ENCODE results near the gene CAMK2N1. TPM values are rescaled to one million over a fixed set of nuclear protein-coding genes. Genes with fewer than 3 reads are reported as not detected.
A peak's percentile ranks its signal among the peaks of the same experiment; 100 is the strongest.

CAMK2N1 gene
- total and polyA plus RNA-seq, 2 experiments from 2014 or later = 38.5 to 45.5 TPM

- Histone ChIP-seq H3K27me3 (no peaks in the 10 kb centered on the region), H3K9me3 (ENCODE audit: low read depth) (no peaks in the 10 kb centered on the region), H4K20me1 (ENCODE audit: insufficient read depth, poor library complexity, severe bottlenecking) (no peaks in the 10 kb centered on the region), H3K9me2 (replicated peaks; ENCODE audit: insufficient read depth) (no peaks in the 10 kb centered on the region), H2AFZ (no peak overlapping the region), H3K36me3 (replicated peaks; ENCODE audit: insufficient read depth, low read depth) (no peaks in the 10 kb centered on the region), H3K4me1 (ENCODE audit: insufficient read depth) (peaks cover 38% of the 10 kb centered on the region), H3K27ac (no peak overlapping the region), H3K4me2 (peak overlapping the region; percentile 67), H3K4me3 (no peak overlapping the region), H3K79me2 (peaks cover 7% of the 10 kb centered on the region)
- WGBS (ENCODE audit: low lambda C conversion rate, missing lambda C conversion rate) = 32% methylated on average over 26 of the region's 28 CpGs
- TF ChIP-seq EZH2 (IDR thresholded peaks at IDR 0.05; ENCODE audit: borderline replicate concordance) (no peak), CTCF (IDR thresholded peaks at IDR 0.05; ENCODE audit: poor library complexity) (no peak), EZH2phosphoT487 (IDR thresholded peaks at IDR 0.05; ENCODE audit: low read depth, severe bottlenecking, unreplicated experiment) (no peak)
- DNase-seq (ENCODE audit: low spot score) = peak; percentile 88
Observed at GRCh38 chr1:20472860-20473711, 12.9 kb downstream of the CAMK2N1 start.

GRCh38 chr1:20472121-20472520 lies 13.9 kb downstream of the CAMK2N1 start:
- no peaks in the 10 kb centered on the region for H3K36me3 ChIP-seq (replicated peaks; ENCODE audit: insufficient read depth, low read depth)
- 92% methylated on average over 4 of the region's 4 CpGs for WGBS (ENCODE audit: low lambda C conversion rate, missing lambda C conversion rate)
- H3K27ac ChIP-seq = no peak overlapping the region
- peaks cover 28% of the 10 kb centered on the region for H3K4me1 ChIP-seq (ENCODE audit: insufficient read depth)
- no peak overlapping the region for H2AFZ ChIP-seq
- no peak overlapping the region for H3K4me3 ChIP-seq
- DNase-seq (ENCODE audit: low spot score) = no peak
- no peaks in the 10 kb centered on the region for H4K20me1 ChIP-seq (ENCODE audit: insufficient read depth, poor library complexity, severe bottlenecking)
- H3K27me3 ChIP-seq = no peaks in the 10 kb centered on the region
- H3K79me2 ChIP-seq = peaks cover 4% of the 10 kb centered on the region
- H3K9me3 ChIP-seq (ENCODE audit: low read depth) = no peaks in the 10 kb centered on the region
- H3K4me2 ChIP-seq = no peak overlapping the region
- H3K9me2 ChIP-seq (replicated peaks; ENCODE audit: insufficient read depth) = no peaks in the 10 kb centered on the region
- TF ChIP-seq CTCF (IDR thresholded peaks at IDR 0.05; ENCODE audit: poor library complexity) (no peak), EZH2 (IDR thresholded peaks at IDR 0.05; ENCODE audit: borderline replicate concordance) (no peak), EZH2phosphoT487 (IDR thresholded peaks at IDR 0.05; ENCODE audit: low read depth, severe bottlenecking, unreplicated experiment) (no peak)

GRCh38 chr1:20470194-20470593 lies 15.8 kb downstream of the CAMK2N1 start:
- H3K4me2 ChIP-seq = no peak overlapping the region
- TF ChIP-seq CTCF (IDR thresholded peaks at IDR 0.05; ENCODE audit: poor library complexity) = no peak
- no peak for TF ChIP-seq EZH2 (IDR thresholded peaks at IDR 0.05; ENCODE audit: borderline replicate concordance)
- no peak for TF ChIP-seq EZH2phosphoT487 (IDR thresholded peaks at IDR 0.05; ENCODE audit: low read depth, severe bottlenecking, unreplicated experiment)
- H4K20me1 ChIP-seq (ENCODE audit: insufficient read depth, poor library complexity, severe bottlenecking) = no peaks in the 10 kb centered on the region
- H3K9me2 ChIP-seq (replicated peaks; ENCODE audit: insufficient read depth) = no peaks in the 10 kb centered on the region
- no peak for DNase-seq (ENCODE audit: low spot score)
- H3K79me2 ChIP-seq = no peaks in the 10 kb centered on the region
- H3K4me1 ChIP-seq (ENCODE audit: insufficient read depth) = peaks cover 9% of the 10 kb centered on the region
- H3K9me3 ChIP-seq (ENCODE audit: low read depth) = no peaks in the 10 kb centered on the region
- H3K4me3 ChIP-seq = no peak overlapping the region
- peaks cover 4% of the 10 kb centered on the region for H3K27me3 ChIP-seq
- H3K27ac ChIP-seq = no peak overlapping the region
- H2AFZ ChIP-seq = no peak overlapping the region
- H3K36me3 ChIP-seq (replicated peaks; ENCODE audit: insufficient read depth, low read depth) = no peaks in the 10 kb centered on the region
- WGBS (ENCODE audit: low lambda C conversion rate, missing lambda C conversion rate) = 61% methylated on average over 3 of the region's 3 CpGs
